GM12878 (cell line): ENCODE data around the gene PDGFA. TPM values are rescaled to one million over a fixed set of nuclear protein-coding genes. Genes with fewer than 3 reads are reported as not detected.

Experiments
- ATAC-seq: fragments of 200-7000 bp; cut with Tn5 transposase; 3 replicates; pipeline ENCODE4 v1.9.1; 2020; ENCODE audit warnings: mild to moderate bottlenecking, moderate library complexity
- BruUV-seq: library from RNA; stranded (reverse); fragments of 400-500 nt; replicated peaks from 2 replicates; lab custom pipeline; 2021; lab: Mats Ljungman, UMichigan
- CTCF ChIA-PET: fragments of 300-600 bp; sonication (Branson Sonifier 250); formaldehyde crosslinking; extraction: SDS; loops from one replicate; lab custom pipeline; 2021; ENCODE audit warnings: inconsistent platforms; lab: Yijun Ruan, JAX
- POLR2A ChIA-PET: fragments of 350-600 bp; formaldehyde crosslinking; extraction: SDS; loops from one replicate; lab custom pipeline; 2021; ENCODE audit warnings: inconsistent platforms; lab: Charles Lee
- RAD21 ChIA-PET: fragments of 300-600 bp; sonication (Branson Sonifier 250); formaldehyde crosslinking; loops from one replicate; lab custom pipeline; 2023; ENCODE audit warnings: antibody characterized with exemption; ENCODE audit not compliant: unreplicated experiment; lab: Charles Lee
- SMC1A ChIA-PET: fragments of 300-600 bp; sonication (Branson Sonifier 250); formaldehyde crosslinking; loops from one replicate; lab custom pipeline; 2023; ENCODE audit not compliant: unreplicated experiment, uncharacterized antibody; lab: Charles Lee
- DNase-seq: peaks from one replicate; pipeline ENCODE4 v3.0.0-alpha.2; 2011; ENCODE audit warnings: low read depth, low spot score
- FAIRE-seq: peaks from 3 replicates; lab custom pipeline; 2011; peaks lifted over from hg19 to GRCh38; lab: Jason Lieb, UNC
- H2AFZ ChIP-seq: 2 replicates; pipeline ENCODE4 v1.6.0; 2011; ENCODE audit warnings: low read depth, low read length, control low read depth; ENCODE audit not compliant: control insufficient read depth
- H3K27ac ChIP-seq: 2 replicates; pipeline ENCODE4 v1.5.1; 2011; ENCODE audit warnings: control low read depth; ENCODE audit not compliant: control insufficient read depth, insufficient read depth
- H3K27me3 ChIP-seq, 2 experiments: replicated peaks in 1 of 2; 2 replicates each; pipeline versions ENCODE4 v1.6.0 to v1.6.1; 2011; ENCODE audit warnings: low read length in 1 of 2; ENCODE audit not compliant: control insufficient read depth in 2 of 2, insufficient read depth in 2 of 2
- H3K36me3 ChIP-seq, 2 experiments: 2 replicates each; pipeline ENCODE4 v1.5.1; 2011; ENCODE audit warnings: low read length in 1 of 2; ENCODE audit not compliant: control insufficient read depth in 2 of 2, insufficient read depth in 2 of 2
- H3K4me1 ChIP-seq: 2 replicates; pipeline ENCODE4 v1.6.1; 2011; ENCODE audit warnings: mild to moderate bottlenecking, low read length, moderate library complexity, mixed read lengths; ENCODE audit not compliant: control insufficient read depth, insufficient read depth
- H3K4me2 ChIP-seq: 2 replicates; pipeline ENCODE4 v1.6.0; 2011; ENCODE audit warnings: control low read depth; ENCODE audit not compliant: control insufficient read depth, insufficient read depth
- H3K4me3 ChIP-seq: fragments of 200-600 bp; sonication (generic); 2 replicates; pipeline ENCODE4 v1.5.1; 2016
- H3K79me2 ChIP-seq: 2 replicates; pipeline ENCODE4 v1.6.0; 2011; ENCODE audit warnings: low read length; ENCODE audit not compliant: control insufficient read depth, insufficient read depth
- H3K9ac ChIP-seq: 2 replicates; pipeline ENCODE4 v1.8.0; 2011; ENCODE audit warnings: low read length, control low read depth, mixed read lengths; ENCODE audit not compliant: control insufficient read depth, insufficient read depth
- H3K9me3 ChIP-seq: replicated peaks from 3 replicates; pipeline ENCODE4 v1.5.1; 2011; ENCODE audit warnings: mild to moderate bottlenecking, low read length; ENCODE audit not compliant: control insufficient read depth, insufficient read depth
- H4K20me1 ChIP-seq: 2 replicates; pipeline ENCODE4 v1.6.0; 2011; ENCODE audit not compliant: control insufficient read depth, insufficient read depth
- CBX3 ChIP-seq: fragments of 200-600 bp; sonication (generic); IDR thresholded peaks from 2 replicates; pipeline ENCODE4 v1.6.1; 2016; ENCODE audit warnings: low read depth, borderline replicate concordance
- ETV6 ChIP-seq, 2 experiments: fragments of 450-650 bp in 1 of 2; IDR thresholded peaks in 1 of 2; conservative IDR thresholded peaks in 1 of 2; 2 replicates each; pipeline ENCODE4 v1.6.1; 2014; ENCODE audit warnings: antibody characterized with exemption in 1 of 2, borderline replicate concordance in 1 of 2, low read depth in 1 of 2, mild to moderate bottlenecking in 1 of 2, moderate library complexity in 1 of 2
- HDGF ChIP-seq: fragments of 450-650 bp; IDR thresholded peaks from 2 replicates; pipeline ENCODE4 v1.6.1; 2016; ENCODE audit warnings: antibody characterized with exemption
- NRF1 ChIP-seq: conservative IDR thresholded peaks from 2 replicates; pipeline ENCODE4 v1.6.1; 2011; ENCODE audit warnings: mild to moderate bottlenecking, low read depth, low read length, improper control_type of control experiment
- TCF3 ChIP-seq: IDR thresholded peaks from 2 replicates; pipeline ENCODE4 v1.6.1; 2012; ENCODE audit warnings: low read depth, mild to moderate bottlenecking, low read length, borderline replicate concordance; ENCODE audit not compliant: insufficient read depth
- WGBS: methylation state at CpG from one replicate; pipeline ENCODE4 v1.1.6; 2016; ENCODE audit warnings: low lambda C conversion rate; ENCODE audit not compliant: insufficient replicate concordance, insufficient coverage; ENCODE audit errors: missing lambda C conversion rate; 5-methylcytosine and 5-hydroxymethylcytosine counted together
- in situ Hi-C: fragments of 300-500 bp; cut with MboI; formaldehyde crosslinking; loops from 9 replicates; pipeline ENCODE4 v1.14.3; 2018; ENCODE audit warnings: mixed read lengths
- intact Hi-C: fragments of 100-400 bp; cut with micrococcal nuclease; formaldehyde crosslinking; loops from one replicate; pipeline ENCODE4 v1.14.2; 2022; ENCODE audit not compliant: unreplicated experiment
- polyA plus RNA-seq, 11 experiments: library from polyadenylated mRNA; depleted of rRNA in 4 of 11; unstranded in 6 of 11; stranded (reverse) in 5 of 11; fragments of >200 nt; fragmentation: Nextera tagmentation in 4 of 11; fragmentation: Illumina TruSeq in 1 of 11; extraction: Ambion mirVana in 4 of 11; extraction: Trizol in 1 of 11; gene quantifications; 1 replicate in 1 of 11; 2 replicates in 10 of 11; pipeline versions ENCODE4 v1.2.1 to v1.2.3, GENCODE V29; 2011 to 2016; ENCODE audit warnings: inconsistent platforms in 2 of 11, missing spikeins in 2 of 11, low read depth in 1 of 11
- total RNA-seq, 4 experiments: library from RNA; depleted of rRNA in 3 of 4; stranded (reverse); fragments of >200 nt in 3 of 4; fragmentation: Illumina TruSeq in 1 of 4; extraction: Trizol in 1 of 4; gene quantifications; 2 replicates each; pipeline versions ENCODE4 v1.2.1 to v1.2.3, GENCODE V29; 2013 to 2021
- TF ChIP-seq, protein P1 (sequence below): IDR thresholded peaks from 2 replicates; pipeline ENCODE4 v1.6.1; 2011; ENCODE audit warnings: borderline replicate concordance, low read depth, mild to moderate bottlenecking, moderate library complexity, mixed read lengths, low read length; ENCODE audit not compliant: insufficient read depth; ENCODE audit errors: extremely low read length
- TF ChIP-seq, protein P2 (sequence below): IDR thresholded peaks from 2 replicates; pipeline ENCODE4 v1.6.1; 2011; ENCODE audit warnings: mild to moderate bottlenecking, low read depth, low read length, moderate library complexity; ENCODE audit not compliant: insufficient replicate concordance

The PDGFA gene
- total and polyA plus RNA-seq, 10 of the 15 experiments (the other 5 are each of a cell fraction or from before 2014, with no cell fraction given) = 2.5 to 10.0 (median 5.6) TPM

DNA sequence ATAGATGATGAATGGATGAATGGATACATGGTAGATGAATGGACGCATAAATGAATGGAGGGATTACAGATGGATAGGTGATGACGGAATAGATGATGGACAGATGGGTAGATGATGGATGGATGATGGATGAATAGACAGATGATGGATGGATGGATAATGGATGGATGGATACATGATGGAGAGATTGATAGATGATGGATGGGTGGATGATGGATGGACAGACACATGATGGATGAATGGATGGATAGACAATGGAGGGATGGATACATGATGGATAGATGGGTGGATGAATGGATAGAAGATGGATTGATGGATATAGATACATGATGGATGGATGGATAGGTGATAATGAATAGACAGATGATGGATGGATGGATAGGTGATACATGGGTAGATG lies 8.8 kb upstream of the PDGFA start:
- BruUV-seq = no TSS peak
- FAIRE-seq (no peak), ATAC-seq (no peak), DNase-seq (no peak)
- RAD21 ChIA-PET = no interaction called here
- Histone ChIP-seq H3K36me3 (no peaks in the 10 kb centered on the region), H3K4me2 (no peak overlapping the region), H3K4me1 (peaks cover 8% of the 10 kb centered on the region), H3K27ac (no peak overlapping the region), H3K9me3 (no peaks in the 10 kb centered on the region; the same call in 2 of the 3 replicates), H3K9ac (no peak overlapping the region), H4K20me1 (no peaks in the 10 kb centered on the region), H3K79me2 (no peaks in the 10 kb centered on the region), H3K27me3 (no peaks in the 10 kb centered on the region; a peak in 1 of 4 replicates), H3K4me3 (no peak overlapping the region), H2AFZ (no peak overlapping the region)
- SMC1A ChIA-PET = no interaction called here
- 98% methylated on average over 2 of the region's 2 CpGs for WGBS
- in situ Hi-C loops (no loop called here), intact Hi-C loops (loop anchor here (10.0 kb wide), 2 partner anchors 204 to 346 kb away; partner anchors contain the start of gene GET4)
- CTCF ChIA-PET = no interaction called here
- TF ChIP-seq TCF3 (no peak), HDGF (no peak), ETV6 (conservative IDR thresholded peaks at IDR 0.05 in 1 of 2, IDR thresholded peaks at IDR 0.05 in 1 of 2; ENCODE audit: borderline replicate concordance in 1 of 2, low read depth in 1 of 2) (no peak), NRF1 (no peak), CBX3 (no peak)
- TF ChIP-seq, protein P1, sequence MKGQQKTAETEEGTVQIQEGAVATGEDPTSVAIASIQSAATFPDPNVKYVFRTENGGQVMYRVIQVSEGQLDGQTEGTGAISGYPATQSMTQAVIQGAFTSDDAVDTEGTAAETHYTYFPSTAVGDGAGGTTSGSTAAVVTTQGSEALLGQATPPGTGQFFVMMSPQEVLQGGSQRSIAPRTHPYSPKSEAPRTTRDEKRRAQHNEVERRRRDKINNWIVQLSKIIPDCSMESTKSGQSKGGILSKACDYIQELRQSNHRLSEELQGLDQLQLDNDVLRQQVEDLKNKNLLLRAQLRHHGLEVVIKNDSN = no peak
- TF ChIP-seq, protein P2, sequence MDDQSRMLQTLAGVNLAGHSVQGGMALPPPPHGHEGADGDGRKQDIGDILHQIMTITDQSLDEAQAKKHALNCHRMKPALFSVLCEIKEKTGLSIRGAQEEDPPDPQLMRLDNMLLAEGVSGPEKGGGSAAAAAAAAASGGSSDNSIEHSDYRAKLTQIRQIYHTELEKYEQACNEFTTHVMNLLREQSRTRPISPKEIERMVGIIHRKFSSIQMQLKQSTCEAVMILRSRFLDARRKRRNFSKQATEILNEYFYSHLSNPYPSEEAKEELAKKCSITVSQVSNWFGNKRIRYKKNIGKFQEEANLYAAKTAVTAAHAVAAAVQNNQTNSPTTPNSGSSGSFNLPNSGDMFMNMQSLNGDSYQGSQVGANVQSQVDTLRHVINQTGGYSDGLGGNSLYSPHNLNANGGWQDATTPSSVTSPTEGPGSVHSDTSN = no peak
- POLR2A ChIA-PET = no interaction called here
